Measurements from ENCODE around the gene EMD.
A peak's percentile ranks its signal among the peaks of the same experiment; 100 is the strongest.
"Not testable (repeated sequence)": the region's sequence is repeated elsewhere in the genome, so short reads cannot be mapped to it uniquely, and the experiment has no call there.

Gene EMD

GRCh38 chrX:154378799-154379568, at the start of gene EMD:
EMD (plus strand) TSS chrX:154379295; CDS start chrX:154379485, 190 bp downstream.
- DNase-seq: peak; percentile 95

GRCh38 chrX:154332561-154332960, 46.5 kb upstream of the EMD start:
- no peak for DNase-seq

- no peak for DNase-seq
These were observed 46.0 kb upstream of the EMD start for GRCh38 chrX:154333116-154333515.

- DNase-seq: no peak
These were observed 45.2 kb upstream of the EMD start for GRCh38 chrX:154333837-154334271.

- DNase-seq: no peak
These were observed 44.6 kb upstream of the EMD start for GRCh38 chrX:154334496-154334895.

- not testable (repeated sequence) for DNase-seq
These were observed 37.4 kb upstream of the EMD start for GRCh38 chrX:154341399-154342298.

GRCh38 chrX:154343063-154343462, 36.0 kb upstream of the EMD start:
- not testable (repeated sequence) for DNase-seq

- DNase-seq: not testable (repeated sequence)
These were observed 35.5 kb upstream of the EMD start for GRCh38 chrX:154343620-154344019.

- DNase-seq: no peak
These were observed 31.0 kb upstream of the EMD start for GRCh38 chrX:154348114-154348531.

GRCh38 chrX:154348646-154349358, 30.3 kb upstream of the EMD start:
- no peak for DNase-seq

GRCh38 chrX:154349359-154349935, 29.6 kb upstream of the EMD start:
- DNase-seq: no peak

GRCh38 chrX:154349979-154350378, 29.1 kb upstream of the EMD start:
- no peak for DNase-seq

GRCh38 chrX:154350429-154351182, 28.5 kb upstream of the EMD start:
- no peak for DNase-seq

GRCh38 chrX:154351183-154352011, 27.7 kb upstream of the EMD start:
- DNase-seq: no peak

GRCh38 chrX:154352012-154352401, 27.1 kb upstream of the EMD start:
- DNase-seq: no peak

- no peak for DNase-seq
These were observed 26.6 kb upstream of the EMD start for GRCh38 chrX:154352466-154352865.

- no peak for DNase-seq
These were observed 25.8 kb upstream of the EMD start for GRCh38 chrX:154353172-154353843.

- no peak for DNase-seq
These were observed 25.1 kb upstream of the EMD start for GRCh38 chrX:154354013-154354412.

- DNase-seq: no peak
These were observed 24.6 kb upstream of the EMD start for GRCh38 chrX:154354516-154354915.

GRCh38 chrX:154355094-154355775, 23.9 kb upstream of the EMD start:
- no peak for DNase-seq

Measured in NCI-H2029 treated with DMSO at 0.1 percent for 48 hours (cell line).